ENCODE measurements around the gene SORCS3. TPM values are rescaled to one million over a fixed set of nuclear protein-coding genes. Genes with fewer than 3 reads are reported as not detected.

Gene SORCS3
- total RNA-seq, 1 donor from 2014 or later, result 0.31 TPM

- Mint-ChIP-seq H3K9me3 (ENCODE audit: low read depth) (no peaks in the 10 kb centered on the region), H3K36me3 (ENCODE audit: insufficient read depth) (no peaks in the 10 kb centered on the region), H3K4me3 (ENCODE audit: low read depth) (no peak overlapping the region), H3K4me1 (ENCODE audit: low read depth) (no peaks in the 10 kb centered on the region), H3K27ac (no peak overlapping the region), H3K27me3 (no peaks in the 10 kb centered on the region)
- DNase-seq (ENCODE audit: low spot score, unreplicated experiment), result no peak
- TF ChIP-seq, protein P1, sequence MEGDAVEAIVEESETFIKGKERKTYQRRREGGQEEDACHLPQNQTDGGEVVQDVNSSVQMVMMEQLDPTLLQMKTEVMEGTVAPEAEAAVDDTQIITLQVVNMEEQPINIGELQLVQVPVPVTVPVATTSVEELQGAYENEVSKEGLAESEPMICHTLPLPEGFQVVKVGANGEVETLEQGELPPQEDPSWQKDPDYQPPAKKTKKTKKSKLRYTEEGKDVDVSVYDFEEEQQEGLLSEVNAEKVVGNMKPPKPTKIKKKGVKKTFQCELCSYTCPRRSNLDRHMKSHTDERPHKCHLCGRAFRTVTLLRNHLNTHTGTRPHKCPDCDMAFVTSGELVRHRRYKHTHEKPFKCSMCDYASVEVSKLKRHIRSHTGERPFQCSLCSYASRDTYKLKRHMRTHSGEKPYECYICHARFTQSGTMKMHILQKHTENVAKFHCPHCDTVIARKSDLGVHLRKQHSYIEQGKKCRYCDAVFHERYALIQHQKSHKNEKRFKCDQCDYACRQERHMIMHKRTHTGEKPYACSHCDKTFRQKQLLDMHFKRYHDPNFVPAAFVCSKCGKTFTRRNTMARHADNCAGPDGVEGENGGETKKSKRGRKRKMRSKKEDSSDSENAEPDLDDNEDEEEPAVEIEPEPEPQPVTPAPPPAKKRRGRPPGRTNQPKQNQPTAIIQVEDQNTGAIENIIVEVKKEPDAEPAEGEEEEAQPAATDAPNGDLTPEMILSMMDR (IDR thresholded peaks at IDR 0.05; ENCODE audit: unreplicated experiment), result no peak
These were observed 547.8 kb downstream of the SORCS3 start for GRCh38 chr10:105188737-105189462.

GRCh38 chr10:105189463-105189800, 548.3 kb downstream of the SORCS3 start:
- H3K27ac Mint-ChIP-seq, result no peak overlapping the region
- no peaks in the 10 kb centered on the region for H3K4me1 Mint-ChIP-seq (ENCODE audit: low read depth)
- H3K9me3 Mint-ChIP-seq (ENCODE audit: low read depth), result no peaks in the 10 kb centered on the region
- H3K36me3 Mint-ChIP-seq (ENCODE audit: insufficient read depth), result no peaks in the 10 kb centered on the region
- TF ChIP-seq, protein P1 (IDR thresholded peaks at IDR 0.05; ENCODE audit: unreplicated experiment), result no peak
- no peak for DNase-seq (ENCODE audit: low spot score, unreplicated experiment)
- H3K27me3 Mint-ChIP-seq, result no peaks in the 10 kb centered on the region
- no peak overlapping the region for H3K4me3 Mint-ChIP-seq (ENCODE audit: low read depth)

- DNase-seq (ENCODE audit: low spot score, unreplicated experiment), result no peak
- no peak overlapping the region for H3K27ac Mint-ChIP-seq
- no peaks in the 10 kb centered on the region for H3K36me3 Mint-ChIP-seq (ENCODE audit: insufficient read depth)
- no peaks in the 10 kb centered on the region for H3K27me3 Mint-ChIP-seq
- H3K4me3 Mint-ChIP-seq (ENCODE audit: low read depth), result no peak overlapping the region
- H3K4me1 Mint-ChIP-seq (ENCODE audit: low read depth), result no peaks in the 10 kb centered on the region
- no peaks in the 10 kb centered on the region for H3K9me3 Mint-ChIP-seq (ENCODE audit: low read depth)
- TF ChIP-seq, protein P1 (IDR thresholded peaks at IDR 0.05; ENCODE audit: unreplicated experiment), result no peak
These were observed 551.1 kb downstream of the SORCS3 start for GRCh38 chr10:105192146-105192545.

DNA sequence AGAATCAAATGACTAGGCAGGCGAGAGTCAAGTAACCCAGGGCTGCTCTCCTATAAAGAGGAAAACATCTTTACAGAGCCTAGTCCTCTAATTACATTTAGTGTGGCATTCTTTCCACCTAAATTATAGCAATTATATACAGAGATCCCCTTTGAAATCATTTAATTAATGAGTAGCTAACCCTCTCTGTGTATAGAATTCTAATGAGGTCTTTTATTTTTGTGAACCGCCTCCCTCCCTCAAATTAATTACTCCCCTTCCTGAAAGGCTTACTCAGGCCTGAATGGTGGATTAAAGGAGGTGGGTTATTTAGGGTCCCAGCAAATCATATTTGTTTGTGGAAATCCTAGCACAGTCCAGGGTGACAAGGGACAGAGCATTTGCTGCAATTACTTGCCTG, 551.8 kb downstream of the SORCS3 start:
- no peaks in the 10 kb centered on the region for H3K27me3 Mint-ChIP-seq

DNA sequence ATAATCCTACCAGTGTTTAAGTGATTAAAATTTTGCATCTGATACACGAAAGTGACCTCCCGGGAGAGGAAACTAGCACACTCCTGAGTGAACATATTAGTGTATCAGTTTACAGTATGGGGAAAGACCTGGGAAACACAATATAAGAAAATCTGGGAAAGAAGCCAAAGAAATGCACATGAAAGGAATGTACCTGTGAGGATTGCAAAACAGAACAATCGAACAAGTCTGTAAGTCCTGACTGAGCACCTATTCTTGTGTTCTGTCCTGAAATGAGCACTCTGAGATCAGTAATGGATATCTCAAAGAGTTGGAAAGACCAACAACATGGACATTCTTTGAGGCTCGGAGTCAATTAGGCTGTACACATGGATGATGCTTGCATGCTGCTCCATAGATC, 554.7 kb downstream of the SORCS3 start:
- H3K27ac Mint-ChIP-seq, result no peak overlapping the region
- no peaks in the 10 kb centered on the region for H3K4me1 Mint-ChIP-seq (ENCODE audit: low read depth)
- TF ChIP-seq, protein P1 (IDR thresholded peaks at IDR 0.05; ENCODE audit: unreplicated experiment), result no peak
- no peak overlapping the region for H3K4me3 Mint-ChIP-seq (ENCODE audit: low read depth)
- DNase-seq (ENCODE audit: low spot score, unreplicated experiment), result no peak
- no peaks in the 10 kb centered on the region for H3K27me3 Mint-ChIP-seq
- no peaks in the 10 kb centered on the region for H3K36me3 Mint-ChIP-seq (ENCODE audit: insufficient read depth)
- no peaks in the 10 kb centered on the region for H3K9me3 Mint-ChIP-seq (ENCODE audit: low read depth)

More for the DNA sequence above, 551.8 kb downstream of the SORCS3 start:
- DNase-seq (ENCODE audit: low spot score, unreplicated experiment), result no peak
- no peaks in the 10 kb centered on the region for H3K36me3 Mint-ChIP-seq (ENCODE audit: insufficient read depth)
- no peaks in the 10 kb centered on the region for H3K9me3 Mint-ChIP-seq (ENCODE audit: low read depth)
- no peaks in the 10 kb centered on the region for H3K4me1 Mint-ChIP-seq (ENCODE audit: low read depth)
- H3K4me3 Mint-ChIP-seq (ENCODE audit: low read depth), result no peak overlapping the region
- TF ChIP-seq, protein P1 (IDR thresholded peaks at IDR 0.05; ENCODE audit: unreplicated experiment), result no peak
- no peak overlapping the region for H3K27ac Mint-ChIP-seq

Data from progenitor cell of endocrine pancreas (in vitro differentiated cells).